Tibial nerve (tissue), 4 donors: ENCODE data around the gene MAN1B1. TPM values are rescaled to one million over a fixed set of nuclear protein-coding genes. Genes with fewer than 3 reads are reported as not detected.

Source experiments
- DNase-seq, 2 donors: peaks; one replicate each; pipeline ENCODE4 v3.0.0-alpha.2; 2019; ENCODE audit warnings: low spot score in 2 of 2
- H3K27ac ChIP-seq, 4 donors: fragments of 200-600 bp; sonication (generic) in 3 of 4; one replicate each; pipeline ENCODE4 v1.5.1; 2017 to 2019; ENCODE audit warnings: mild to moderate bottlenecking in 1 of 4
- H3K27me3 ChIP-seq, 2 donors: fragments of 200-600 bp; sonication (generic) in 1 of 2; one replicate each; pipeline versions ENCODE4 v1.5.1 to v1.6.0; 2017 to 2019
- H3K36me3 ChIP-seq, 3 donors: fragments of 200-600 bp; sonication (generic); one replicate each; pipeline ENCODE4 v1.5.1; 2018 to 2019
- H3K4me1 ChIP-seq, 4 donors: fragments of 200-600 bp; sonication (generic) in 3 of 4; one replicate each; pipeline ENCODE4 v1.5.1; 2017 to 2019
- H3K4me3 ChIP-seq, 4 donors: fragments of 200-600 bp; sonication (generic) in 3 of 4; one replicate each; pipeline ENCODE4 v1.5.1; 2017 to 2019; ENCODE audit warnings: mild to moderate bottlenecking in 1 of 4, moderate library complexity in 1 of 4
- H3K9me3 ChIP-seq, 4 donors: fragments of 200-600 bp; sonication (generic) in 3 of 4; one replicate each; pipeline ENCODE4 v1.5.1; 2017 to 2019
- EP300 ChIP-seq, 2 donors: sonication (generic); formaldehyde crosslinking; IDR thresholded peaks; one replicate each; pipeline ENCODE4 v1.6.1; 2017; ENCODE audit warnings: antibody characterized with exemption in 2 of 2, mild to moderate bottlenecking in 1 of 2
- POLR2A ChIP-seq, 2 donors: fragments of 450-650 bp; IDR thresholded peaks; one replicate each; pipeline ENCODE4 v1.6.1; 2017; ENCODE audit warnings: antibody characterized with exemption in 2 of 2, mild to moderate bottlenecking in 2 of 2, moderate library complexity in 2 of 2
- WGBS, 2 donors: methylation state at CpG; one replicate each; pipeline ENCODE4 v1.1.5; 2018; 5-methylcytosine and 5-hydroxymethylcytosine counted together
- total RNA-seq, 4 donors: library from RNA; depleted of rRNA; stranded (reverse); fragments of >200 nt; gene quantifications; one replicate each; pipeline ENCODE4 v1.1.0, GENCODE V29; 2016
- TF ChIP-seq, protein P1 (sequence below), 5 experiments: fragments of 200-600 bp in 3 of 5; fragments of 450-650 bp in 2 of 5; sonication (generic) in 3 of 5; IDR thresholded peaks; one replicate each; pipeline ENCODE4 v1.5.1; 2016 to 2019; ENCODE audit warnings: antibody characterized with exemption in 5 of 5, mild to moderate bottlenecking in 3 of 5, moderate library complexity in 2 of 5

The MAN1B1 gene
- total RNA-seq, 4 donors from 2014 or later, result 47.3 to 58.1 (median 52.1) TPM

- Histone ChIP-seq H3K27me3 (peaks cover 0 to 90% of the 10 kb centered on the region in 2 donors), H3K4me3 (no peak overlapping the region), H3K9me3 (no peaks in the 10 kb centered on the region), H3K27ac (no peak overlapping the region), H3K36me3 (no peaks in the 10 kb centered on the region), H3K4me1 (peaks cover 0 to 6% (median 0%) of the 10 kb centered on the region in 4 donors)
- no peak for TF ChIP-seq EP300 (IDR thresholded peaks at IDR 0.05)
- TF ChIP-seq POLR2A (IDR thresholded peaks at IDR 0.05), result no peak
- DNase-seq, result no peak
- 70 to 75% methylated on average over 12 to 17 of the region's 17 CpGs for WGBS, 2 donors
Measured at GRCh38 chr9:137141050-137141810, 54.4 kb downstream of the MAN1B1 start.

GRCh38 chr9:137141976-137142936 lies 55.5 kb downstream of the MAN1B1 start:
- H3K27me3 ChIP-seq, result peaks cover 0 to 89% of the 10 kb centered on the region in 2 donors
- no peaks in the 10 kb centered on the region for H3K9me3 ChIP-seq
- TF ChIP-seq EP300 (IDR thresholded peaks at IDR 0.05) (no peak), POLR2A (IDR thresholded peaks at IDR 0.05) (no peak)
- no peak overlapping the region for H3K27ac ChIP-seq
- H3K4me3 ChIP-seq, result no peak overlapping the region
- no peak for DNase-seq
- peaks cover 0 to 6% (median 0%) of the 10 kb centered on the region in 4 donors for H3K4me1 ChIP-seq
- WGBS, 2 donors, result 75 to 76% methylated on average over 22 of the region's 24 CpGs
- H3K36me3 ChIP-seq, result no peaks in the 10 kb centered on the region

- no peak for DNase-seq
- WGBS, 2 donors, result 51 to 61% methylated on average over 4 of the region's 4 CpGs
- H3K36me3 ChIP-seq, result no peaks in the 10 kb centered on the region
- peaks cover 0 to 6% (median 0%) of the 10 kb centered on the region in 4 donors for H3K4me1 ChIP-seq
- TF ChIP-seq, protein P1, sequence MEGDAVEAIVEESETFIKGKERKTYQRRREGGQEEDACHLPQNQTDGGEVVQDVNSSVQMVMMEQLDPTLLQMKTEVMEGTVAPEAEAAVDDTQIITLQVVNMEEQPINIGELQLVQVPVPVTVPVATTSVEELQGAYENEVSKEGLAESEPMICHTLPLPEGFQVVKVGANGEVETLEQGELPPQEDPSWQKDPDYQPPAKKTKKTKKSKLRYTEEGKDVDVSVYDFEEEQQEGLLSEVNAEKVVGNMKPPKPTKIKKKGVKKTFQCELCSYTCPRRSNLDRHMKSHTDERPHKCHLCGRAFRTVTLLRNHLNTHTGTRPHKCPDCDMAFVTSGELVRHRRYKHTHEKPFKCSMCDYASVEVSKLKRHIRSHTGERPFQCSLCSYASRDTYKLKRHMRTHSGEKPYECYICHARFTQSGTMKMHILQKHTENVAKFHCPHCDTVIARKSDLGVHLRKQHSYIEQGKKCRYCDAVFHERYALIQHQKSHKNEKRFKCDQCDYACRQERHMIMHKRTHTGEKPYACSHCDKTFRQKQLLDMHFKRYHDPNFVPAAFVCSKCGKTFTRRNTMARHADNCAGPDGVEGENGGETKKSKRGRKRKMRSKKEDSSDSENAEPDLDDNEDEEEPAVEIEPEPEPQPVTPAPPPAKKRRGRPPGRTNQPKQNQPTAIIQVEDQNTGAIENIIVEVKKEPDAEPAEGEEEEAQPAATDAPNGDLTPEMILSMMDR (IDR thresholded peaks at IDR 0.05), result no peak
- TF ChIP-seq EP300 (IDR thresholded peaks at IDR 0.05), result no peak
- no peak for TF ChIP-seq POLR2A (IDR thresholded peaks at IDR 0.05)
- no peak overlapping the region for H3K27ac ChIP-seq
- H3K9me3 ChIP-seq, result no peaks in the 10 kb centered on the region
- peaks cover 0 to 89% of the 10 kb centered on the region in 2 donors for H3K27me3 ChIP-seq
- H3K4me3 ChIP-seq, result no peak overlapping the region
Measured at GRCh38 chr9:137143459-137143858, 56.7 kb downstream of the MAN1B1 start.

- peaks cover 0 to 73% of the 10 kb centered on the region in 2 donors for H3K27me3 ChIP-seq
- 53 to 55% methylated on average over 47 to 48 of the region's 49 CpGs for WGBS, 2 donors
- TF ChIP-seq EP300 (IDR thresholded peaks at IDR 0.05), result no peak
- no peak for TF ChIP-seq POLR2A (IDR thresholded peaks at IDR 0.05)
- TF ChIP-seq, protein P1 (IDR thresholded peaks at IDR 0.05), result no peak
- H3K36me3 ChIP-seq, result no peaks in the 10 kb centered on the region
- no peak for DNase-seq
- H3K4me3 ChIP-seq, result no peak overlapping the region
- no peak overlapping the region for H3K27ac ChIP-seq
- H3K4me1 ChIP-seq, result no peaks in the 10 kb centered on the region
- H3K9me3 ChIP-seq, result no peaks in the 10 kb centered on the region
Measured at GRCh38 chr9:137145731-137146526, 59.1 kb downstream of the MAN1B1 start.

GRCh38 chr9:137146527-137146918 lies 59.7 kb downstream of the MAN1B1 start:
- DNase-seq, result no peak
- 46 to 59% methylated on average over 6 of the region's 9 CpGs for WGBS, 2 donors
- no peaks in the 10 kb centered on the region for H3K4me1 ChIP-seq
- no peaks in the 10 kb centered on the region for H3K9me3 ChIP-seq
- H3K27me3 ChIP-seq, result peaks cover 0 to 67% of the 10 kb centered on the region in 2 donors
- TF ChIP-seq POLR2A (IDR thresholded peaks at IDR 0.05) (no peak), EP300 (IDR thresholded peaks at IDR 0.05) (no peak)
- TF ChIP-seq, protein P1 (IDR thresholded peaks at IDR 0.05), result no peak
- H3K4me3 ChIP-seq, result no peak overlapping the region
- no peaks in the 10 kb centered on the region for H3K36me3 ChIP-seq
- no peak overlapping the region for H3K27ac ChIP-seq
